MM.1S (cell line): ENCODE data around the gene HMG20A.

ENCODE experiments used
- CTCF ChIP-seq: fragments of 300-600 bp; sonication (generic); IDR thresholded peaks from 2 replicates; pipeline ENCODE4 v1.5.1; 2016; ENCODE audit warnings: antibody characterized with exemption, low read length, mixed read lengths
- EZH2 ChIP-seq: fragments of 300-600 bp; sonication (generic); optimal IDR thresholded peaks from 2 replicates; pipeline ENCODE3; 2017; ENCODE audit warnings: low read depth, mild to moderate bottlenecking, antibody characterized with exemption, low read length, mixed read lengths

GRCh38 chr15:77440378-77440999, 19.8 kb downstream of the HMG20A start:
- TF ChIP-seq CTCF = no peak
- no peak for TF ChIP-seq EZH2
